ENCODE data around the gene SAYSD1. TPM values are rescaled to one million over a fixed set of nuclear protein-coding genes. Genes with fewer than 3 reads are reported as not detected.

Gene SAYSD1
- total RNA-seq, 4 donors from 2014 or later = 10.8 to 21.6 (median 19.2) TPM

DNA sequence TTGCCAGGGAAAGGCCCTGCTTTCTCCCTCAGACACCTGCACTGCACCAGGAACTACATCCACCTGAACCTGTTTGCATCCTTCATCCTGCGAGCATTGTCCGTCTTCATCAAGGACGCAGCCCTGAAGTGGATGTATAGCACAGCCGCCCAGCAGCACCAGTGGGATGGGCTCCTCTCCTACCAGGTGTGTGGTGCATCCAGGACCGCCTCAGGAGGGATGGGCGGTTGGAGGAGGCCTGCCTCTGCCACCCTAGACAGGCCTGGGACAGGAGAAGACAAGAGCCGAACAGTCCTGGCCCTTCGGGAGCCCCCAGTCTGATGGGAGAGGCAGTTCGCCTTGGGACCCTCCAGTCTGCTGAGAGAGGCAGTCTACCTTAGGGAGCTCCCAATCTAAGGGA is 42.2 kb downstream of the SAYSD1 start:
- Histone ChIP-seq H3K36me3 (no peaks in the 10 kb centered on the region), H3K4me1 (no peaks in the 10 kb centered on the region), H3K4me3 (no peak overlapping the region), H3K9me3 (no peaks in the 10 kb centered on the region), H3K27me3 (peaks cover 0 to 8% (median 0%) of the 10 kb centered on the region in 4 donors), H3K27ac (replicated peaks in 1 of 4) (no peak overlapping the region)
- 73% methylated on average over 6 of the region's 9 CpGs for WGBS
- no peak for DNase-seq (ENCODE audit: extremely low spot score)
- intact Hi-C loops (cut with DNase I) = no loop called here
- no peak for TF ChIP-seq POLR2AphosphoS5 (IDR thresholded peaks at IDR 0.05)
- TF ChIP-seq EP300 (IDR thresholded peaks at IDR 0.05) = no peak
- TF ChIP-seq, protein P1, sequence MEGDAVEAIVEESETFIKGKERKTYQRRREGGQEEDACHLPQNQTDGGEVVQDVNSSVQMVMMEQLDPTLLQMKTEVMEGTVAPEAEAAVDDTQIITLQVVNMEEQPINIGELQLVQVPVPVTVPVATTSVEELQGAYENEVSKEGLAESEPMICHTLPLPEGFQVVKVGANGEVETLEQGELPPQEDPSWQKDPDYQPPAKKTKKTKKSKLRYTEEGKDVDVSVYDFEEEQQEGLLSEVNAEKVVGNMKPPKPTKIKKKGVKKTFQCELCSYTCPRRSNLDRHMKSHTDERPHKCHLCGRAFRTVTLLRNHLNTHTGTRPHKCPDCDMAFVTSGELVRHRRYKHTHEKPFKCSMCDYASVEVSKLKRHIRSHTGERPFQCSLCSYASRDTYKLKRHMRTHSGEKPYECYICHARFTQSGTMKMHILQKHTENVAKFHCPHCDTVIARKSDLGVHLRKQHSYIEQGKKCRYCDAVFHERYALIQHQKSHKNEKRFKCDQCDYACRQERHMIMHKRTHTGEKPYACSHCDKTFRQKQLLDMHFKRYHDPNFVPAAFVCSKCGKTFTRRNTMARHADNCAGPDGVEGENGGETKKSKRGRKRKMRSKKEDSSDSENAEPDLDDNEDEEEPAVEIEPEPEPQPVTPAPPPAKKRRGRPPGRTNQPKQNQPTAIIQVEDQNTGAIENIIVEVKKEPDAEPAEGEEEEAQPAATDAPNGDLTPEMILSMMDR (IDR thresholded peaks at IDR 0.05) = no peak
- TF ChIP-seq POLR2A (IDR thresholded peaks at IDR 0.05; ENCODE audit: low read depth) = no peak

DNA sequence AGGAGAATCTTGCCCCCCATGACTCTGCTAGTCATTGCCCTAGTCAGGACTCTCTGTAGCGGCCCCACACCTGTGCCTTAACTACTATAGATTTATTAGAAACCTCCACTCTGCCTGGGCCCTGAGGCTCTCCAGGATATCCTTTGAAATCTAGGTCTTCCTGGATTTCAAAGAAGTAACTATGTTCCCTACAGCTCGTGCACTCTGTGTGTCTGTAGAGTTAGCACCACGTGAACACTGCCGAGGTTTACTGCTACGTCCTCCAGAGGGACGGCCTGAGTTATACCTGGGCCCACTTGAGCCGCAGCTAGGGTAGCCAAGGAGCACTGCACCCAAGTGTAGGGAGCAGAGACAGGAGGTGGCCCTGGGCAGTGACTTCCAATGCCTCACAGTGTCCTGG is 46.6 kb downstream of the SAYSD1 start:
- H3K27ac ChIP-seq (replicated peaks in 1 of 4) = no peak overlapping the region
- H3K27me3 ChIP-seq = peaks cover 0 to 22% (median 0%) of the 10 kb centered on the region in 4 donors
- intact Hi-C loops (cut with DNase I) = no loop called here
- DNase-seq (ENCODE audit: extremely low spot score) = no peak
- no peak overlapping the region for H3K4me3 ChIP-seq
- TF ChIP-seq, protein P1 (IDR thresholded peaks at IDR 0.05) = no peak
- TF ChIP-seq POLR2AphosphoS5 (IDR thresholded peaks at IDR 0.05) (no peak), POLR2A (IDR thresholded peaks at IDR 0.05; ENCODE audit: low read depth) (no peak), EP300 (IDR thresholded peaks at IDR 0.05) (no peak)
- whole genome bisulfite sequencing = 85% methylated on average over 7 of the region's 7 CpGs
- H3K9me3 ChIP-seq = no peaks in the 10 kb centered on the region
- no peaks in the 10 kb centered on the region for H3K4me1 ChIP-seq
- no peaks in the 10 kb centered on the region for H3K36me3 ChIP-seq

DNA sequence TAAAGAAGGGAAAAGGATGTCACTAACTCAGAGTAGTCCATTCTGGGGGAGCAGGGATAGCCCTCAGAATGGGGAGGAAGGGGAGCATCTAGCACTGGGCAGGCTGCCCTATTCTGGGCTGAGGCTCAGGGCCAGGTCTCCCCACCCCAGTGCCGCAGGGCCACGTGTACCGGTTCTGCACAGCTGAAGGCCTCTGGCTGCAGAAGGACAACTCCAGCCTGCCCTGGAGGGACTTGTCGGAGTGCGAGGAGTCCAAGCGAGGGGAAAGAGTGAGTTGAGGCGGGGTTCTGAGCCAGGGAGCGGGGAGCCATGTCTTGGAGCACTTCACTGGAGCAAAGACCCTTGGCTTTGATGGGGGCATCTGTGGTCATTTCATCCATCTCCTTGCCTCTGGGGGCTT is 49.4 kb downstream of the SAYSD1 start:
- no peak overlapping the region for H3K27ac ChIP-seq (replicated peaks in 1 of 4)
- no peak overlapping the region for H3K4me3 ChIP-seq
- H3K9me3 ChIP-seq = no peaks in the 10 kb centered on the region
- TF ChIP-seq POLR2A (IDR thresholded peaks at IDR 0.05; ENCODE audit: low read depth) (no peak), POLR2AphosphoS5 (IDR thresholded peaks at IDR 0.05) (no peak), EP300 (IDR thresholded peaks at IDR 0.05) (no peak)
- TF ChIP-seq, protein P1 (IDR thresholded peaks at IDR 0.05) = no peak
- H3K4me1 ChIP-seq = no peaks in the 10 kb centered on the region
- DNase-seq (ENCODE audit: extremely low spot score) = no peak
- no peaks in the 10 kb centered on the region for H3K36me3 ChIP-seq
- peaks cover 0 to 27% (median 0%) of the 10 kb centered on the region in 4 donors for H3K27me3 ChIP-seq
- intact Hi-C loops (cut with DNase I) = no loop called here
- WGBS = 75% methylated on average over 8 of the region's 8 CpGs

DNA sequence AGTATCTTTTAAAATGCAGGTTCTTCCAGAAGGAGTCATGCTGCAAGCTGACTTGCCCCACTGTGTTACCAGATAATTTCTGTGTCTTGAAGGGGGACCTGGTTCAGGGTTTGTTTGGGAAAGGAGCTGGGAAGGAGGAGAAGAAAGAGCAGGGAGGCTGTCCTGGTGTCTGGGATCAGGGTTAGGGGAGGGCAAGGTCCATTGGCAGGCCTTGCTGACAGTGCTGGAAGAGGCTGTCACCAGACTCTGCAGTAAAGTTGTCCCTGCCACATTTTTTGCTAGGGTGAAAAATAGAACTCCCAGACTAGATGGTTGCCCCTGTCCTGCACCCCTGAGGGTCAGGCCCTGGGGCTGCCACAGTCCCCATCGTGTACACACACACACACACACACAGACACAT is 51.5 kb downstream of the SAYSD1 start:
- WGBS = 56% methylated on average over 1 of the region's 1 CpG
- H3K4me1 ChIP-seq = no peaks in the 10 kb centered on the region
- H3K4me3 ChIP-seq = no peak overlapping the region
- H3K27me3 ChIP-seq = peaks cover 0 to 43% (median 0%) of the 10 kb centered on the region in 4 donors
- TF ChIP-seq POLR2A (IDR thresholded peaks at IDR 0.05; ENCODE audit: low read depth) (no peak), POLR2AphosphoS5 (IDR thresholded peaks at IDR 0.05) (no peak), EP300 (IDR thresholded peaks at IDR 0.05) (no peak)
- TF ChIP-seq, protein P1 (IDR thresholded peaks at IDR 0.05) = no peak
- DNase-seq (ENCODE audit: extremely low spot score) = no peak
- no peak overlapping the region for H3K27ac ChIP-seq (replicated peaks in 1 of 4)
- intact Hi-C loops (cut with DNase I) = no loop called here
- no peaks in the 10 kb centered on the region for H3K9me3 ChIP-seq
- H3K36me3 ChIP-seq = no peaks in the 10 kb centered on the region

Data from esophagus muscularis mucosa (tissue), 4 donors.